ENCODE data around the gene NFIA.

Gene NFIA

GRCh38 chr1:61208831-61209230 is 126.5 kb downstream of the NFIA start:
- no peak for TF ChIP-seq CTCF (IDR thresholded peaks at IDR 0.05; ENCODE audit: low read depth, low read length, missing control alignments)
- H3K4me3 ChIP-seq (replicated peaks; ENCODE audit: low read depth, low read length), result no peak overlapping the region
- no peak for DNase-seq (ENCODE audit: extremely low read depth, low read depth)

GRCh38 chr1:61210435-61211154 is 128.2 kb downstream of the NFIA start:
- H3K4me3 ChIP-seq (replicated peaks; ENCODE audit: low read depth, low read length), result no peak overlapping the region
- no peak for TF ChIP-seq CTCF (IDR thresholded peaks at IDR 0.05; ENCODE audit: low read depth, low read length, missing control alignments)
- DNase-seq (ENCODE audit: extremely low read depth, low read depth), result no peak

GRCh38 chr1:61213245-61214011 is 131.1 kb downstream of the NFIA start:
- no peak for TF ChIP-seq CTCF (IDR thresholded peaks at IDR 0.05; ENCODE audit: low read depth, low read length, missing control alignments)
- DNase-seq (ENCODE audit: extremely low read depth, low read depth), result no peak
- no peak overlapping the region for H3K4me3 ChIP-seq (replicated peaks; ENCODE audit: low read depth, low read length)

GRCh38 chr1:61215119-61215518 is 132.8 kb downstream of the NFIA start:
- no peak for TF ChIP-seq CTCF (IDR thresholded peaks at IDR 0.05; ENCODE audit: low read depth, low read length, missing control alignments)
- no peak for DNase-seq (ENCODE audit: extremely low read depth, low read depth)
- H3K4me3 ChIP-seq (replicated peaks; ENCODE audit: low read depth, low read length), result no peak overlapping the region

GRCh38 chr1:61215676-61216289 is 133.4 kb downstream of the NFIA start:
- no peak for TF ChIP-seq CTCF (IDR thresholded peaks at IDR 0.05; ENCODE audit: low read depth, low read length, missing control alignments)
- no peak overlapping the region for H3K4me3 ChIP-seq (replicated peaks; ENCODE audit: low read depth, low read length)
- no peak for DNase-seq (ENCODE audit: extremely low read depth, low read depth)

- no peak overlapping the region for H3K4me3 ChIP-seq (replicated peaks; ENCODE audit: low read depth, low read length)
- no peak for TF ChIP-seq CTCF (IDR thresholded peaks at IDR 0.05; ENCODE audit: low read depth, low read length, missing control alignments)
- no peak for DNase-seq (ENCODE audit: extremely low read depth, low read depth)
These were observed 138.2 kb downstream of the NFIA start for GRCh38 chr1:61220536-61220935.
